Common myeloid progenitor, CD34-positive (primary cell): ENCODE measurements around the gene C11orf21.

Experiments used
- CTCF ChIA-PET: fragments of 350-600 bp; sonication (Branson Sonifier 250); formaldehyde crosslinking; loops from one replicate; lab custom pipeline; 2021; ENCODE audit warnings: antibody characterized with exemption; lab: Charles Lee
- POLR2A ChIA-PET: fragments of 350-600 bp; sonication (Branson Sonifier 250); formaldehyde crosslinking; loops from one replicate; lab custom pipeline; 2021; ENCODE audit warnings: antibody characterized with exemption; lab: Charles Lee
- DNase-seq, 3 donors: peaks; one replicate each; pipeline versions ENCODE4 v3.0.0 to v3.0.0-alpha.2; 2013
- H3K27ac ChIP-seq, 2 experiments: 1 replicate in 1 of 2; 2 replicates in 1 of 2; pipeline ENCODE4 v1.7.0; 2013; ENCODE audit warnings: inconsistent platforms in 2 of 2, low read length in 2 of 2, mild to moderate bottlenecking in 2 of 2, low read depth in 1 of 2, moderate library complexity in 1 of 2; ENCODE audit not compliant: severe bottlenecking in 2 of 2, insufficient read depth in 1 of 2, poor library complexity in 1 of 2
- H3K27me3 ChIP-seq, 5 experiments: replicated peaks in 2 of 5; 1 replicate in 3 of 5; 2 replicates in 2 of 5; pipeline versions ENCODE4 v1.6.1 to v1.7.0; 2013; ENCODE audit warnings: low read length in 4 of 5, mild to moderate bottlenecking in 2 of 5, moderate library complexity in 2 of 5, inconsistent platforms in 1 of 5; ENCODE audit not compliant: insufficient read depth in 5 of 5, control insufficient read depth in 4 of 5
- H3K36me3 ChIP-seq, 4 experiments: 1 replicate in 2 of 4; 2 replicates in 2 of 4; pipeline versions ENCODE4 v1.6.1 to v1.7.0; 2013; ENCODE audit warnings: low read length in 3 of 4, control low read depth in 1 of 4, mild to moderate bottlenecking in 1 of 4; ENCODE audit not compliant: control insufficient read depth in 4 of 4, insufficient read depth in 4 of 4
- H3K4me1 ChIP-seq, 4 experiments: 1 replicate in 3 of 4; 2 replicates in 1 of 4; pipeline versions ENCODE4 v1.6.1 to v1.7.1; 2013; ENCODE audit warnings: low read length in 3 of 4, mild to moderate bottlenecking in 3 of 4, control low read depth in 1 of 4, inconsistent platforms in 1 of 4, moderate library complexity in 1 of 4; ENCODE audit not compliant: control insufficient read depth in 4 of 4, insufficient read depth in 4 of 4; ENCODE audit errors: control extremely low read depth in 1 of 4
- H3K4me3 ChIP-seq, 7 experiments: 1 replicate in 4 of 7; 2 replicates in 3 of 7; pipeline versions ENCODE4 v1.5.1 to v1.7.0; 2013; ENCODE audit warnings: mild to moderate bottlenecking in 7 of 7, low read length in 6 of 7, moderate library complexity in 6 of 7, inconsistent platforms in 2 of 7, low read depth in 2 of 7, control low read depth in 1 of 7; ENCODE audit not compliant: insufficient read depth in 4 of 7, control insufficient read depth in 1 of 7; ENCODE audit errors: extremely low read depth in 1 of 7
- H3K9me3 ChIP-seq, 5 experiments: 1 replicate in 4 of 5; 2 replicates in 1 of 5; pipeline versions ENCODE4 v1.6.1 to v1.7.1; 2013; ENCODE audit warnings: low read length in 4 of 5, mild to moderate bottlenecking in 2 of 5, inconsistent platforms in 1 of 5, low read depth in 1 of 5, moderate library complexity in 1 of 5; ENCODE audit not compliant: control insufficient read depth in 4 of 5, insufficient read depth in 2 of 5; ENCODE audit errors: control extremely low read depth in 1 of 5
- WGBS: methylation state at CpG from one replicate; pipeline ENCODE4 v1.1.5; 2013; ENCODE audit not compliant: insufficient coverage; 5-methylcytosine and 5-hydroxymethylcytosine counted together

C11orf21 gene

DNA sequence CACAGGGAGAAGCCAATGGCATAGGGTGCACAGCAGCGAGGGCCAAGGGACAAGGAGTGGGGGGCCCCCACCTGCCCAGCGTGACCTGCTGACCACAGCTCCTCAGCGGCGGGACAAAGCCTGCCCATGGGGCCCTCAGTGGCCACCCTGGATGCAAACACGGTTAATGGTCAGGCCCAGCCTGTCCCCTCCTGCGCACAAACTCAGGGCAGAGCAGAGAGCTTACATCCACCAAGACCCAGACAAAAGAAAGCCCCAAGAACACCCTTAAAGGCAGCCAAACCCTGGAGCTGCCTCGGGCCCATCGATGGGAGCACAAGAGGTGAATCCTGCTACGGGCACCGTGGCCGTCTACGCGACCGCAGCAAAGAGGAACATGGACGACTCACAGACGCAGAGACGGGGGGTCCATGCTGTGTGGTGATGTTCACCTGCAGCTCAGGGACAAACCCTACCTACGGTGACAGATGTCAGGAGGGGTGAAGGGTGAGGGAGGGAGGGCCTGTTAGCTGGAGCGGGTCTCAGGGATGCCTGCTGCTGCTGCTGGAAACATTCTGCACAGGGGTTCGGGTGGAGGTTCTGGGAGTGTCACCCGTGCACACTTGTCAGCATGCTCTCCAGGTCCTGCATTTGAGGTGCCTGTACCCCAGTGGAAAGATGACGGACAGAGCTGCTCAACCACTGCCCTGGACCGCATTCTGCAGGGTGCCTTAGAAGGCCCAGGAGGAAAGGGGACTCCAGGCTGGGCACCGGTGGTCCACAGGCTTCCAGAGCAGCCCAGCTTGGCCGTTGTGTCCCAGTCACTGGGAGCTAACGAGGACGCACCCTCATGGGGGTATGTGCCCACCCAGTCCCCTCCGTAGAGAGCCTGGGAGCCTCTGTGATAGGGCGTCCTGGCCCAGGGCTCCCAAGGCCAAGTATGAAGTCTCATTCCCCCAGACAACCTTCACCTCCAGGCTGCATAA lies 42.9 kb downstream of the C11orf21 start:
- Histone ChIP-seq H3K36me3 (no peaks in the 10 kb centered on the region), H3K27ac (no peak overlapping the region), H3K27me3 (peaks cover 0 to 3% (median 0%) of the 10 kb centered on the region in 5 experiments), H3K9me3 (peaks cover 0 to 5% (median 0%) of the 10 kb centered on the region in 5 experiments), H3K4me1 (no peaks in the 10 kb centered on the region), H3K4me3 (no peak overlapping the region)
- ChIA-PET CTCF (interaction anchor here (1.0 to 1.9 kb wide), 2 partner anchors 9 to 61 kb away, joined by 3 to 6 read pairs; no protein-coding TSS in a partner anchor), POLR2A (no interaction called here)
- DNase-seq: no peak
- WGBS: 97% methylated on average over 28 of the region's 29 CpGs

GRCh38 chr11:2256951-2257700 lies 44.6 kb downstream of the C11orf21 start:
- WGBS: 97% methylated on average over 26 of the region's 31 CpGs
- no peaks in the 10 kb centered on the region for H3K4me1 ChIP-seq
- H3K27ac ChIP-seq: no peak overlapping the region
- peaks cover 0 to 5% (median 0%) of the 10 kb centered on the region in 5 experiments for H3K9me3 ChIP-seq
- no peaks in the 10 kb centered on the region for H3K36me3 ChIP-seq
- CTCF ChIA-PET: no interaction called here
- POLR2A ChIA-PET: no interaction called here
- H3K27me3 ChIP-seq: peaks cover 0 to 3% (median 0%) of the 10 kb centered on the region in 5 experiments
- H3K4me3 ChIP-seq: no peak overlapping the region
- no peak for DNase-seq

- Histone ChIP-seq H3K27ac (no peak overlapping the region), H3K4me1 (no peaks in the 10 kb centered on the region), H3K9me3 (peaks cover 0 to 5% (median 0%) of the 10 kb centered on the region in 5 experiments), H3K4me3 (no peak overlapping the region), H3K36me3 (no peaks in the 10 kb centered on the region), H3K27me3 (peaks cover 0 to 3% (median 0%) of the 10 kb centered on the region in 5 experiments)
- POLR2A ChIA-PET: no interaction called here
- CTCF ChIA-PET: no interaction called here
- 96% methylated on average over 14 of the region's 14 CpGs for WGBS
- no peak for DNase-seq
Measured at GRCh38 chr11:2256293-2256913, 45.3 kb downstream of the C11orf21 start.

DNA sequence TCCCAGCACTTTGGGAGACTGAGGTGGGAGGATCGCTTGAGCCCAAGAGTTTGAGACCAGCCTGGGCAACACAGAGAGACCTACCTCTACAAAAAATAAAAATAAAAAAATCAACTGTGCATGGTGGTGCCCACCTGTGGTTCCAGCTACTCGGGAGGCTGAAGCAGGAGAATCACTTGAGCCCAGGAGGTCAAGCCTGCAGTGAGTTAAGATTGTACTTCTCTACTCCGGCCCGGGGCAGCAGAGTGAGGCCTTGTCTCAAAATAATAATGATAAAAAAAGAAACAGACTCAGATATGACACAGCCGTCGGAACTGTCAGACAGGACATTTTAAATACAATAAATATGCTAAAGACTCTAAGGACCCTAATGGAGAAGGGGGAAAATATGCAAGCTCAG lies 49.7 kb downstream of the C11orf21 start:
- POLR2A ChIA-PET: no interaction called here

GRCh38 chr11:2251138-2251537 lies 50.6 kb downstream of the C11orf21 start:
- Histone ChIP-seq H3K4me3 (no peak overlapping the region), H3K36me3 (no peaks in the 10 kb centered on the region), H3K9me3 (peaks cover 0 to 9% (median 0%) of the 10 kb centered on the region in 5 experiments), H3K4me1 (no peaks in the 10 kb centered on the region), H3K27me3 (peaks cover 0 to 1% (median 0%) of the 10 kb centered on the region in 5 experiments), H3K27ac (no peak overlapping the region)
- ChIA-PET POLR2A (interaction anchor here (0.7 kb wide), 1 partner anchor 651 kb away, joined by 3 read pairs; no protein-coding TSS in a partner anchor), CTCF (no interaction called here)
- 80% methylated on average over 1 of the region's 6 CpGs for WGBS
- DNase-seq: no peak

More for the DNA sequence above, 49.7 kb downstream of the C11orf21 start:
- no peaks in the 10 kb centered on the region for H3K4me1 ChIP-seq
- no peaks in the 10 kb centered on the region for H3K36me3 ChIP-seq
- peaks cover 0 to 3% (median 0%) of the 10 kb centered on the region in 5 experiments for H3K27me3 ChIP-seq
- H3K9me3 ChIP-seq: peaks cover 0 to 9% (median 0%) of the 10 kb centered on the region in 5 experiments
- 100% methylated on average over 1 of the region's 6 CpGs for WGBS
- DNase-seq: no peak
- no peak overlapping the region for H3K27ac ChIP-seq
- no peak overlapping the region for H3K4me3 ChIP-seq
- CTCF ChIA-PET: no interaction called here

DNA sequence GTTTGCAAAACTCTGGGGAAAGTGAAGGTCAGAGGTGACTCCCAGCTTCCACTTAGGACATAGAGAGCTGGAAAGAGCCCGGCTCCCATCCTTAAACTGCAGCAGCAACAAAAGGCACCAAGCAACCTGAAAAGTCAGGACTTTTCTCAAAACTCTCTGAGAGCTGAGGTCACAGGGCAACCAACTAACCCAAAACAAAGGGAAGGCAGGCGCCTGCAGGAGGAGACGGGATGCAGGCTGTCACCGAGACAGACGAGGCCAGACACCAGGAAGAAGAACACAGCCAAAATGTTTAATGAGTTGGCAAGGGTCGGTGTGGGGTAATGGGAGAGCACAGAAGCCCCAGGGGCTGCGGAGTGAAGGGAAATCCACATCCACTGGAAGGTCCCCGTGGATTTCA lies 51.2 kb downstream of the C11orf21 start:
- WGBS: 94% methylated on average over 8 of the region's 8 CpGs
- Histone ChIP-seq H3K36me3 (no peaks in the 10 kb centered on the region), H3K27ac (no peak overlapping the region), H3K9me3 (peaks cover 0 to 9% (median 0%) of the 10 kb centered on the region in 5 experiments), H3K27me3 (no peaks in the 10 kb centered on the region), H3K4me1 (no peaks in the 10 kb centered on the region), H3K4me3 (no peak overlapping the region)
- DNase-seq: no peak
- CTCF ChIA-PET: interaction anchor here (1.0 kb wide), 1 partner anchor 13 kb away, joined by 3 read pairs; no protein-coding TSS in a partner anchor
- POLR2A ChIA-PET: interaction anchor here (0.7 kb wide), 1 partner anchor 650 kb away, joined by 3 read pairs; no protein-coding TSS in a partner anchor
